ENCODE data around the gene TFPI. TPM values are rescaled to one million over a fixed set of nuclear protein-coding genes. Genes with fewer than 3 reads are reported as not detected.

Gene TFPI
- total RNA-seq, 2 experiments from 2014 or later, result not detected

DNA sequence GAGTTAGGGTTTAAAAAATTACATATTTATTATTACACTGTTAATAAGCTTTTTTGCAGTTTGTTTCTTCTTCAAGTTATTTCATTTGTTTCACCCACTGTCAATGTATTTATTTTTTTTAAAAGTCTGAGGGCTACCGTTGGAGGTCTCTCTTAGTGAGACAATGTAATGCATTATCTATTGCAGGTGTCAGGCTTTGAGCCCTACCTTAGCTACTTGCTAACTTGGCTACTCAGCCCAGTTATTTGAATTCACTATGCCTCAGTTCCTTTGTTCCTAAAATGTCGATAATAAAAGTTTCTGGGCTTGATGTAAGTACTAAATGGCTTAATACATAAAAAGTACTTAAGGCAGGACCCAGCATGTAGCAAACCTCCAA, 458 bp upstream of the TFPI start:
- H3K4me3 ChIP-seq (ENCODE audit: low read depth, low read length, poor library complexity, severe bottlenecking), result no peak overlapping the region
- no peak overlapping the region for H3K27ac ChIP-seq (ENCODE audit: low read depth, low read length, poor library complexity, severe bottlenecking)
- H3K36me3 ChIP-seq (ENCODE audit: insufficient read depth, low read length), result no peaks in the 10 kb centered on the region
- ChIA-PET CTCF (ENCODE audit: unreplicated experiment) (no interaction called here), POLR2A (no interaction called here)
- H3K79me2 ChIP-seq (ENCODE audit: insufficient read depth, low read depth, low read length), result no peaks in the 10 kb centered on the region
- no peaks in the 10 kb centered on the region for H3K4me1 ChIP-seq (ENCODE audit: insufficient read depth, low read length, poor library complexity, severe bottlenecking)
- BruUV-seq (replicated peaks), result no TSS peak
- intact Hi-C loops (cut with micrococcal nuclease; ENCODE audit: unreplicated experiment), result no loop called here
- no peak for DNase-seq (ENCODE audit: low spot score)
- no peaks in the 10 kb centered on the region for H3K9me2 ChIP-seq (ENCODE audit: insufficient read depth, low read length)
- H3K4me2 ChIP-seq (ENCODE audit: low read length), result no peak overlapping the region
- no peak overlapping the region for H2AFZ ChIP-seq (ENCODE audit: low read length)
- TF ChIP-seq EZH2phosphoT487 (IDR thresholded peaks at IDR 0.05; ENCODE audit: borderline replicate concordance, low read depth, low read length), result no peak
- TF ChIP-seq, protein P1, sequence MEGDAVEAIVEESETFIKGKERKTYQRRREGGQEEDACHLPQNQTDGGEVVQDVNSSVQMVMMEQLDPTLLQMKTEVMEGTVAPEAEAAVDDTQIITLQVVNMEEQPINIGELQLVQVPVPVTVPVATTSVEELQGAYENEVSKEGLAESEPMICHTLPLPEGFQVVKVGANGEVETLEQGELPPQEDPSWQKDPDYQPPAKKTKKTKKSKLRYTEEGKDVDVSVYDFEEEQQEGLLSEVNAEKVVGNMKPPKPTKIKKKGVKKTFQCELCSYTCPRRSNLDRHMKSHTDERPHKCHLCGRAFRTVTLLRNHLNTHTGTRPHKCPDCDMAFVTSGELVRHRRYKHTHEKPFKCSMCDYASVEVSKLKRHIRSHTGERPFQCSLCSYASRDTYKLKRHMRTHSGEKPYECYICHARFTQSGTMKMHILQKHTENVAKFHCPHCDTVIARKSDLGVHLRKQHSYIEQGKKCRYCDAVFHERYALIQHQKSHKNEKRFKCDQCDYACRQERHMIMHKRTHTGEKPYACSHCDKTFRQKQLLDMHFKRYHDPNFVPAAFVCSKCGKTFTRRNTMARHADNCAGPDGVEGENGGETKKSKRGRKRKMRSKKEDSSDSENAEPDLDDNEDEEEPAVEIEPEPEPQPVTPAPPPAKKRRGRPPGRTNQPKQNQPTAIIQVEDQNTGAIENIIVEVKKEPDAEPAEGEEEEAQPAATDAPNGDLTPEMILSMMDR (conservative IDR thresholded peaks at IDR 0.05; ENCODE audit: low read length), result no peak
- H4K20me1 ChIP-seq (ENCODE audit: insufficient read depth, low read length), result no peaks in the 10 kb centered on the region
- H3K9me3 ChIP-seq (ENCODE audit: low read length), result no peaks in the 10 kb centered on the region

DNA sequence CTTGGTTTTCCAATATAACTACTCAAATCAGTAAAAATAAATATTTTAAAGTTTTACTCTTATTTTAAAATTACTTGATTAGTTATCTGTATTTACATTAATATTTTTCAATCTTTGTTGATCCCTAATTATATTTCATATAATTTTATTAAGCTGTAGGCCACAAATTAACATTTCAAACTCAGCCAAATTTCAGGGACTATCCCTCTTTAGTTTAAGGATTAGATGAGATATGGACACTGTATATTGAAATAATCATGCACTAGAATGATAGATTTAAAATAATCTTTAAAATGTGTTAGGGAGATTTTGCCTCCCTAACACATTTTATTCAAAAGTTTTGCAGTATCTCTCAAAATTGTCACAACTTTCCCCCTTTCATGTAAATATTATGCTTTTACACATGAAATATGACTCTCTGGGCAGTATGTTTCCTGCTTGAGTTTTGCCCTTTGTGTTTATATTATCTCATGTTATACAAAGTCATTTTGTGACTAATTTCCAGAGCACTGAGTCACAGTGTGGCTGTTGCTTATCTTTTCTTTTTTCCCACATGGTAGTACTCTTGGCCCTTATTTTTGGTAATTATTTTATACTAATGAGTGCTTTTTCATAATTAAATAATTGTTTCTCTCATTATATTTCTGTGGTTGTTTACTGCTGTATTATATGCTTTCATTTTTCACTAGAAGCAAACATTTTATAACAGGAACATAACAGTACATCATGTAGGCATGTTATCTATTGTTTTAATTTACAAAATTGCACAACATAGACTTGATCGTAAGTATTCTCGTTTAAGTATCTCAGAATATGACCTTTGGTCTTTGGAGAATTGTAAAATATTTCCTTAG, 1.2 kb downstream of the TFPI start:
- Histone ChIP-seq H3K27ac (ENCODE audit: low read depth, low read length, poor library complexity, severe bottlenecking) (no peak overlapping the region), H3K4me1 (ENCODE audit: insufficient read depth, low read length, poor library complexity, severe bottlenecking) (no peaks in the 10 kb centered on the region), H3K79me2 (ENCODE audit: insufficient read depth, low read depth, low read length) (no peaks in the 10 kb centered on the region), H2AFZ (ENCODE audit: low read length) (no peak overlapping the region), H3K4me2 (ENCODE audit: low read length) (no peak overlapping the region), H3K36me3 (ENCODE audit: insufficient read depth, low read length) (no peaks in the 10 kb centered on the region), H3K9me2 (ENCODE audit: insufficient read depth, low read length) (no peaks in the 10 kb centered on the region), H4K20me1 (ENCODE audit: insufficient read depth, low read length) (no peaks in the 10 kb centered on the region), H3K4me3 (ENCODE audit: low read depth, low read length, poor library complexity, severe bottlenecking) (no peak overlapping the region), H3K9me3 (ENCODE audit: low read length) (no peaks in the 10 kb centered on the region)
- intact Hi-C loops (cut with micrococcal nuclease; ENCODE audit: unreplicated experiment), result no loop called here
- ChIA-PET CTCF (ENCODE audit: unreplicated experiment) (no interaction called here), POLR2A (no interaction called here)
- DNase-seq (ENCODE audit: low spot score), result no peak
- TF ChIP-seq, protein P1 (conservative IDR thresholded peaks at IDR 0.05; ENCODE audit: low read length), result no peak
- TF ChIP-seq EZH2phosphoT487 (IDR thresholded peaks at IDR 0.05; ENCODE audit: borderline replicate concordance, low read depth, low read length), result no peak
- BruUV-seq (replicated peaks), result no TSS peak

DNA sequence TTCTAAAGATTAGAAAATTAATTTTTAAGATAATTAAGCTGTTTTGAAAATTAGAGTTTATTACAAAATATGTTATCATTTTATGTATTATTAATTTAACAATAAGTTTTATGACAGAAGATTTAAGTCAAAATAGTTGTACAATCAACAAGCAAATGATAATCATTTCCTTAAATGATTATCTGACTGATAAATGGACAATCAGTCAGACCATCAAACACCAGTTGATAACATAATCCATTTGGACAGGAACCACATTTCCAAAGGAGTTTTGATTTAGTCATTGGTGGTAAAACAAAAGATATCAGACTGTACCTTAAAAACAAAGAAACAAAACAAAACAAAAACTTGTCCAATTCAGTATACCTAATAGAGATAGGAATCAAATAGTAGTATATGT, 1.9 kb downstream of the TFPI start:
- no TSS peak for BruUV-seq (replicated peaks)
- TF ChIP-seq, protein P1 (conservative IDR thresholded peaks at IDR 0.05; ENCODE audit: low read length), result no peak
- TF ChIP-seq EZH2phosphoT487 (IDR thresholded peaks at IDR 0.05; ENCODE audit: borderline replicate concordance, low read depth, low read length), result no peak
- Histone ChIP-seq H3K9me3 (ENCODE audit: low read length) (no peaks in the 10 kb centered on the region), H3K79me2 (ENCODE audit: insufficient read depth, low read depth, low read length) (no peaks in the 10 kb centered on the region), H4K20me1 (ENCODE audit: insufficient read depth, low read length) (no peaks in the 10 kb centered on the region), H3K27ac (ENCODE audit: low read depth, low read length, poor library complexity, severe bottlenecking) (no peak overlapping the region), H3K4me1 (ENCODE audit: insufficient read depth, low read length, poor library complexity, severe bottlenecking) (no peaks in the 10 kb centered on the region), H3K4me3 (ENCODE audit: low read depth, low read length, poor library complexity, severe bottlenecking) (no peak overlapping the region), H3K4me2 (ENCODE audit: low read length) (no peak overlapping the region), H2AFZ (ENCODE audit: low read length) (no peak overlapping the region), H3K9me2 (ENCODE audit: insufficient read depth, low read length) (no peaks in the 10 kb centered on the region), H3K36me3 (ENCODE audit: insufficient read depth, low read length) (no peaks in the 10 kb centered on the region)
- intact Hi-C loops (cut with micrococcal nuclease; ENCODE audit: unreplicated experiment), result no loop called here
- no peak for DNase-seq (ENCODE audit: low spot score)
- ChIA-PET CTCF (ENCODE audit: unreplicated experiment) (no interaction called here), POLR2A (no interaction called here)

Measured in OCI-LY7 (cell line).